GM12878 (cell line): ENCODE measurements around the gene NR2C2AP. TPM values are rescaled to one million over a fixed set of nuclear protein-coding genes. Genes with fewer than 3 reads are reported as not detected.

Experiments used
- ATAC-seq: fragments of 200-7000 bp; cut with Tn5 transposase; 3 replicates; pipeline ENCODE4 v1.9.1; 2020; ENCODE audit warnings: mild to moderate bottlenecking, moderate library complexity
- BruUV-seq: library from RNA; stranded (reverse); fragments of 400-500 nt; replicated peaks from 2 replicates; lab custom pipeline; 2021; lab: Mats Ljungman, UMichigan
- CTCF ChIA-PET: fragments of 300-600 bp; sonication (Branson Sonifier 250); formaldehyde crosslinking; extraction: SDS; loops from one replicate; lab custom pipeline; 2021; ENCODE audit warnings: inconsistent platforms; lab: Yijun Ruan, JAX
- POLR2A ChIA-PET: fragments of 350-600 bp; formaldehyde crosslinking; extraction: SDS; loops from one replicate; lab custom pipeline; 2021; ENCODE audit warnings: inconsistent platforms; lab: Charles Lee
- RAD21 ChIA-PET: fragments of 300-600 bp; sonication (Branson Sonifier 250); formaldehyde crosslinking; loops from one replicate; lab custom pipeline; 2023; ENCODE audit warnings: antibody characterized with exemption; ENCODE audit not compliant: unreplicated experiment; lab: Charles Lee
- SMC1A ChIA-PET: fragments of 300-600 bp; sonication (Branson Sonifier 250); formaldehyde crosslinking; loops from one replicate; lab custom pipeline; 2023; ENCODE audit not compliant: unreplicated experiment, uncharacterized antibody; lab: Charles Lee
- DNase-seq: peaks from one replicate; pipeline ENCODE4 v3.0.0-alpha.2; 2011; ENCODE audit warnings: low read depth, low spot score
- FAIRE-seq: peaks from 3 replicates; lab custom pipeline; 2011; peaks lifted over from hg19 to GRCh38; lab: Jason Lieb, UNC
- H2AFZ ChIP-seq: 2 replicates; pipeline ENCODE4 v1.6.0; 2011; ENCODE audit warnings: low read depth, low read length, control low read depth; ENCODE audit not compliant: control insufficient read depth
- H3K27ac ChIP-seq: 2 replicates; pipeline ENCODE4 v1.5.1; 2011; ENCODE audit warnings: control low read depth; ENCODE audit not compliant: control insufficient read depth, insufficient read depth
- H3K27me3 ChIP-seq, 2 experiments: replicated peaks in 1 of 2; 2 replicates each; pipeline versions ENCODE4 v1.6.0 to v1.6.1; 2011; ENCODE audit warnings: low read length in 1 of 2; ENCODE audit not compliant: control insufficient read depth in 2 of 2, insufficient read depth in 2 of 2
- H3K36me3 ChIP-seq, 2 experiments: 2 replicates each; pipeline ENCODE4 v1.5.1; 2011; ENCODE audit warnings: low read length in 1 of 2; ENCODE audit not compliant: control insufficient read depth in 2 of 2, insufficient read depth in 2 of 2
- H3K4me1 ChIP-seq: 2 replicates; pipeline ENCODE4 v1.6.1; 2011; ENCODE audit warnings: mild to moderate bottlenecking, low read length, moderate library complexity, mixed read lengths; ENCODE audit not compliant: control insufficient read depth, insufficient read depth
- H3K4me2 ChIP-seq: 2 replicates; pipeline ENCODE4 v1.6.0; 2011; ENCODE audit warnings: control low read depth; ENCODE audit not compliant: control insufficient read depth, insufficient read depth
- H3K4me3 ChIP-seq: fragments of 200-600 bp; sonication (generic); 2 replicates; pipeline ENCODE4 v1.5.1; 2016
- H3K79me2 ChIP-seq: 2 replicates; pipeline ENCODE4 v1.6.0; 2011; ENCODE audit warnings: low read length; ENCODE audit not compliant: control insufficient read depth, insufficient read depth
- H3K9ac ChIP-seq: 2 replicates; pipeline ENCODE4 v1.8.0; 2011; ENCODE audit warnings: low read length, control low read depth, mixed read lengths; ENCODE audit not compliant: control insufficient read depth, insufficient read depth
- H3K9me3 ChIP-seq: replicated peaks from 3 replicates; pipeline ENCODE4 v1.5.1; 2011; ENCODE audit warnings: mild to moderate bottlenecking, low read length; ENCODE audit not compliant: control insufficient read depth, insufficient read depth
- H4K20me1 ChIP-seq: 2 replicates; pipeline ENCODE4 v1.6.0; 2011; ENCODE audit not compliant: control insufficient read depth, insufficient read depth
- MTA2 ChIP-seq: fragments of 450-650 bp; IDR thresholded peaks from 2 replicates; pipeline ENCODE4 v1.6.1; 2016; ENCODE audit warnings: low read depth, mild to moderate bottlenecking, moderate library complexity
- STAT3 ChIP-seq: IDR thresholded peaks from 2 replicates; pipeline ENCODE4 v1.6.1; 2011; ENCODE audit warnings: low read depth, low read length, improper control_type of control experiment
- ZSCAN29 ChIP-seq: fragments of 450-650 bp; IDR thresholded peaks from 2 replicates; pipeline ENCODE4 v1.6.1; 2017; ENCODE audit warnings: mild to moderate bottlenecking, moderate library complexity
- WGBS: methylation state at CpG from one replicate; pipeline ENCODE4 v1.1.6; 2016; ENCODE audit warnings: low lambda C conversion rate; ENCODE audit not compliant: insufficient replicate concordance, insufficient coverage; ENCODE audit errors: missing lambda C conversion rate; 5-methylcytosine and 5-hydroxymethylcytosine counted together
- in situ Hi-C: fragments of 300-500 bp; cut with MboI; formaldehyde crosslinking; loops from 9 replicates; pipeline ENCODE4 v1.14.3; 2018; ENCODE audit warnings: mixed read lengths
- intact Hi-C: fragments of 100-400 bp; cut with micrococcal nuclease; formaldehyde crosslinking; loops from one replicate; pipeline ENCODE4 v1.14.2; 2022; ENCODE audit not compliant: unreplicated experiment
- polyA plus RNA-seq, 11 experiments: library from polyadenylated mRNA; depleted of rRNA in 4 of 11; unstranded in 6 of 11; stranded (reverse) in 5 of 11; fragments of >200 nt; fragmentation: Nextera tagmentation in 4 of 11; fragmentation: Illumina TruSeq in 1 of 11; extraction: Ambion mirVana in 4 of 11; extraction: Trizol in 1 of 11; gene quantifications; 1 replicate in 1 of 11; 2 replicates in 10 of 11; pipeline versions ENCODE4 v1.2.1 to v1.2.3, GENCODE V29; 2011 to 2016; ENCODE audit warnings: inconsistent platforms in 2 of 11, missing spikeins in 2 of 11, low read depth in 1 of 11
- total RNA-seq, 4 experiments: library from RNA; depleted of rRNA in 3 of 4; stranded (reverse); fragments of >200 nt in 3 of 4; fragmentation: Illumina TruSeq in 1 of 4; extraction: Trizol in 1 of 4; gene quantifications; 2 replicates each; pipeline versions ENCODE4 v1.2.1 to v1.2.3, GENCODE V29; 2013 to 2021
- TF ChIP-seq, protein P1 (sequence below): IDR thresholded peaks from 2 replicates; pipeline ENCODE4 v1.6.1; 2012; ENCODE audit warnings: low read length, inconsistent platforms
- TF ChIP-seq, protein P2 (sequence below): fragments of 450-650 bp; IDR thresholded peaks from 2 replicates; pipeline ENCODE4 v1.6.1; 2017; ENCODE audit warnings: antibody characterized with exemption, mild to moderate bottlenecking, moderate library complexity
- TF ChIP-seq, protein P3 (sequence below): fragments of 450-650 bp; IDR thresholded peaks from 2 replicates; pipeline ENCODE4 v1.6.1; 2018; ENCODE audit warnings: borderline replicate concordance, mild to moderate bottlenecking; ENCODE audit not compliant: partially characterized antibody
- TF ChIP-seq, protein P4 (sequence below): IDR thresholded peaks from 2 replicates; pipeline ENCODE4 v1.6.1; 2012; ENCODE audit warnings: mild to moderate bottlenecking, low read depth, low read length

NR2C2AP gene
- total and polyA plus RNA-seq, 10 of the 15 experiments (the other 5 are each of a cell fraction or from before 2014, with no cell fraction given) = 21.5 to 44.8 (median 28.1) TPM

DNA sequence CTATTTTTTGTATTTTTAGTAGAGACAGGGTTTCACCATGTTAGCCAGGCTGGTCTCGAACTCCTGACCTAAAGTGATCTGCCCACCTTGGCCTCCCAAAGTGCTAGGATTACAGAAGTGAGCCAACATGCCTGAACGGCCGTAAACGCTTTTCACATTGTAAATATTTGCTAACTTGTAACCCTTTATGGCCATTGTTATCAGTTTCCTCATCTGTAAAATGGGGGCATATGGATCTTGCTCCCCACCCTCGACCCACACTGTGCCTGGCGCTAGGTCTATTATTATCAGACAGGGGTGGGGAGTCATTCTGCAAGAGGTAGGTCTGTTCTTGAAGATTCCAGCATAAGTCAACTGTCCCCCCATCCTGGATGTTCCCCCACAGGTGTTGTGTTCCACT is 20.4 kb upstream of the NR2C2AP start:
- Histone ChIP-seq H3K27ac (no peak overlapping the region), H3K79me2 (no peaks in the 10 kb centered on the region), H2AFZ (no peak overlapping the region), H3K4me2 (no peak overlapping the region), H3K9me3 (no peaks in the 10 kb centered on the region), H3K4me3 (no peak overlapping the region), H3K4me1 (peaks cover 4% of the 10 kb centered on the region), H4K20me1 (no peaks in the 10 kb centered on the region), H3K27me3 (no peaks in the 10 kb centered on the region), H3K9ac (no peak overlapping the region), H3K36me3 (no peaks in the 10 kb centered on the region)
- ChIA-PET CTCF (no interaction called here), POLR2A (no interaction called here), SMC1A (no interaction called here), RAD21 (no interaction called here)
- FAIRE-seq (no peak), ATAC-seq (no peak), DNase-seq (no peak)
- BruUV-seq = no TSS peak
- in situ Hi-C loops (no loop called here), intact Hi-C loops (no loop called here)
- 51% methylated on average over 6 of the region's 6 CpGs for WGBS
- TF ChIP-seq, protein P1, sequence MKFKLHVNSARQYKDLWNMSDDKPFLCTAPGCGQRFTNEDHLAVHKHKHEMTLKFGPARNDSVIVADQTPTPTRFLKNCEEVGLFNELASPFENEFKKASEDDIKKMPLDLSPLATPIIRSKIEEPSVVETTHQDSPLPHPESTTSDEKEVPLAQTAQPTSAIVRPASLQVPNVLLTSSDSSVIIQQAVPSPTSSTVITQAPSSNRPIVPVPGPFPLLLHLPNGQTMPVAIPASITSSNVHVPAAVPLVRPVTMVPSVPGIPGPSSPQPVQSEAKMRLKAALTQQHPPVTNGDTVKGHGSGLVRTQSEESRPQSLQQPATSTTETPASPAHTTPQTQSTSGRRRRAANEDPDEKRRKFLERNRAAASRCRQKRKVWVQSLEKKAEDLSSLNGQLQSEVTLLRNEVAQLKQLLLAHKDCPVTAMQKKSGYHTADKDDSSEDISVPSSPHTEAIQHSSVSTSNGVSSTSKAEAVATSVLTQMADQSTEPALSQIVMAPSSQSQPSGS = no peak
- TF ChIP-seq, protein P2, sequence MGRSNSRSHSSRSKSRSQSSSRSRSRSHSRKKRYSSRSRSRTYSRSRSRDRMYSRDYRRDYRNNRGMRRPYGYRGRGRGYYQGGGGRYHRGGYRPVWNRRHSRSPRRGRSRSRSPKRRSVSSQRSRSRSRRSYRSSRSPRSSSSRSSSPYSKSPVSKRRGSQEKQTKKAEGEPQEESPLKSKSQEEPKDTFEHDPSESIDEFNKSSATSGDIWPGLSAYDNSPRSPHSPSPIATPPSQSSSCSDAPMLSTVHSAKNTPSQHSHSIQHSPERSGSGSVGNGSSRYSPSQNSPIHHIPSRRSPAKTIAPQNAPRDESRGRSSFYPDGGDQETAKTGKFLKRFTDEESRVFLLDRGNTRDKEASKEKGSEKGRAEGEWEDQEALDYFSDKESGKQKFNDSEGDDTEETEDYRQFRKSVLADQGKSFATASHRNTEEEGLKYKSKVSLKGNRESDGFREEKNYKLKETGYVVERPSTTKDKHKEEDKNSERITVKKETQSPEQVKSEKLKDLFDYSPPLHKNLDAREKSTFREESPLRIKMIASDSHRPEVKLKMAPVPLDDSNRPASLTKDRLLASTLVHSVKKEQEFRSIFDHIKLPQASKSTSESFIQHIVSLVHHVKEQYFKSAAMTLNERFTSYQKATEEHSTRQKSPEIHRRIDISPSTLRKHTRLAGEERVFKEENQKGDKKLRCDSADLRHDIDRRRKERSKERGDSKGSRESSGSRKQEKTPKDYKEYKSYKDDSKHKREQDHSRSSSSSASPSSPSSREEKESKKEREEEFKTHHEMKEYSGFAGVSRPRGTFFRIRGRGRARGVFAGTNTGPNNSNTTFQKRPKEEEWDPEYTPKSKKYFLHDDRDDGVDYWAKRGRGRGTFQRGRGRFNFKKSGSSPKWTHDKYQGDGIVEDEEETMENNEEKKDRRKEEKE = no peak
- no peak for TF ChIP-seq MTA2
- no peak for TF ChIP-seq ZSCAN29
- TF ChIP-seq, protein P3, sequence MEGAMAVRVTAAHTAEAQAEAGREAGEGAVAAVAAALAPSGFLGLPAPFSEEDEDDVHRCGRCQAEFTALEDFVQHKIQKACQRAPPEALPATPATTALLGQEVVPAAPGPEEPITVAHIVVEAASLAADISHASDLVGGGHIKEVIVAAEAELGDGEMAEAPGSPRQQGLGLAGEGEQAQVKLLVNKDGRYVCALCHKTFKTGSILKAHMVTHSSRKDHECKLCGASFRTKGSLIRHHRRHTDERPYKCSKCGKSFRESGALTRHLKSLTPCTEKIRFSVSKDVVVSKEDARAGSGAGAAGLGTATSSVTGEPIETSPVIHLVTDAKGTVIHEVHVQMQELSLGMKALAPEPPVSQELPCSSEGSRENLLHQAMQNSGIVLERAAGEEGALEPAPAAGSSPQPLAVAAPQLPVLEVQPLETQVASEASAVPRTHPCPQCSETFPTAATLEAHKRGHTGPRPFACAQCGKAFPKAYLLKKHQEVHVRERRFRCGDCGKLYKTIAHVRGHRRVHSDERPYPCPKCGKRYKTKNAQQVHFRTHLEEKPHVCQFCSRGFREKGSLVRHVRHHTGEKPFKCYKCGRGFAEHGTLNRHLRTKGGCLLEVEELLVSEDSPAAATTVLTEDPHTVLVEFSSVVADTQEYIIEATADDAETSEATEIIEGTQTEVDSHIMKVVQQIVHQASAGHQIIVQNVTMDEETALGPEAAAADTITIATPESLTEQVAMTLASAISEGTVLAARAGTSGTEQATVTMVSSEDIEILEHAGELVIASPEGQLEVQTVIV = no peak
- TF ChIP-seq STAT3 = no peak
- TF ChIP-seq, protein P4, sequence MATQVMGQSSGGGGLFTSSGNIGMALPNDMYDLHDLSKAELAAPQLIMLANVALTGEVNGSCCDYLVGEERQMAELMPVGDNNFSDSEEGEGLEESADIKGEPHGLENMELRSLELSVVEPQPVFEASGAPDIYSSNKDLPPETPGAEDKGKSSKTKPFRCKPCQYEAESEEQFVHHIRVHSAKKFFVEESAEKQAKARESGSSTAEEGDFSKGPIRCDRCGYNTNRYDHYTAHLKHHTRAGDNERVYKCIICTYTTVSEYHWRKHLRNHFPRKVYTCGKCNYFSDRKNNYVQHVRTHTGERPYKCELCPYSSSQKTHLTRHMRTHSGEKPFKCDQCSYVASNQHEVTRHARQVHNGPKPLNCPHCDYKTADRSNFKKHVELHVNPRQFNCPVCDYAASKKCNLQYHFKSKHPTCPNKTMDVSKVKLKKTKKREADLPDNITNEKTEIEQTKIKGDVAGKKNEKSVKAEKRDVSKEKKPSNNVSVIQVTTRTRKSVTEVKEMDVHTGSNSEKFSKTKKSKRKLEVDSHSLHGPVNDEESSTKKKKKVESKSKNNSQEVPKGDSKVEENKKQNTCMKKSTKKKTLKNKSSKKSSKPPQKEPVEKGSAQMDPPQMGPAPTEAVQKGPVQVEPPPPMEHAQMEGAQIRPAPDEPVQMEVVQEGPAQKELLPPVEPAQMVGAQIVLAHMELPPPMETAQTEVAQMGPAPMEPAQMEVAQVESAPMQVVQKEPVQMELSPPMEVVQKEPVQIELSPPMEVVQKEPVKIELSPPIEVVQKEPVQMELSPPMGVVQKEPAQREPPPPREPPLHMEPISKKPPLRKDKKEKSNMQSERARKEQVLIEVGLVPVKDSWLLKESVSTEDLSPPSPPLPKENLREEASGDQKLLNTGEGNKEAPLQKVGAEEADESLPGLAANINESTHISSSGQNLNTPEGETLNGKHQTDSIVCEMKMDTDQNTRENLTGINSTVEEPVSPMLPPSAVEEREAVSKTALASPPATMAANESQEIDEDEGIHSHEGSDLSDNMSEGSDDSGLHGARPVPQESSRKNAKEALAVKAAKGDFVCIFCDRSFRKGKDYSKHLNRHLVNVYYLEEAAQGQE = no peak
